NCI-H526 treated with DMSO at 0.1 percent for 48 hours (cell line): ENCODE data around the gene MTFR1L.

Experiments used
- DNase-seq: peaks from one replicate; lab custom pipeline; 2025; lab: John Stamatoyannopoulos, UW

Gene MTFR1L

GRCh38 chr1:25861316-25862286, 41.8 kb downstream of the MTFR1L start:
- no peak for DNase-seq

GRCh38 chr1:25862785-25863485, 43.2 kb downstream of the MTFR1L start:
- DNase-seq = no peak

- no peak for DNase-seq
These were observed 43.9 kb downstream of the MTFR1L start for GRCh38 chr1:25863486-25864262.

- no peak for DNase-seq
These were observed 44.7 kb downstream of the MTFR1L start for GRCh38 chr1:25864434-25864833.

GRCh38 chr1:25866288-25866687, 46.5 kb downstream of the MTFR1L start:
- DNase-seq = no peak

GRCh38 chr1:25867210-25867991, 47.6 kb downstream of the MTFR1L start:
- DNase-seq = no peak

GRCh38 chr1:25869909-25870606, 50.3 kb downstream of the MTFR1L start:
- no peak for DNase-seq

- DNase-seq = no peak
These were observed 50.9 kb downstream of the MTFR1L start for GRCh38 chr1:25870614-25871013.

GRCh38 chr1:25871086-25871703, 51.4 kb downstream of the MTFR1L start:
- no peak for DNase-seq

GRCh38 chr1:25871704-25872494, 52.1 kb downstream of the MTFR1L start:
- DNase-seq = no peak

GRCh38 chr1:25872713-25873112, 53.0 kb downstream of the MTFR1L start:
- DNase-seq = no peak

- no peak for DNase-seq
These were observed 53.4 kb downstream of the MTFR1L start for GRCh38 chr1:25873120-25873519.

- no peak for DNase-seq
These were observed 54.5 kb downstream of the MTFR1L start for GRCh38 chr1:25874209-25874608.

- no peak for DNase-seq
These were observed 54.9 kb downstream of the MTFR1L start for GRCh38 chr1:25874635-25875153.

GRCh38 chr1:25875154-25875855, 55.6 kb downstream of the MTFR1L start, which contains the start of gene PAQR7:
Gene PAQR7 (minus strand): TSS chr1:25875708. CDS start chr1:25863839, 11,869 bp downstream.
- peak; percentile 45 for DNase-seq

GRCh38 chr1:25875856-25876692, 56.3 kb downstream of the MTFR1L start:
- DNase-seq = no peak

GRCh38 chr1:25876693-25877077, 56.9 kb downstream of the MTFR1L start:
- no peak for DNase-seq

GRCh38 chr1:25877155-25877554, 57.4 kb downstream of the MTFR1L start:
- no peak for DNase-seq
